ENCODE measurements around the gene ZSWIM8.

GRCh38 chr10:73812657-73813056, 27.3 kb downstream of the ZSWIM8 start:
- TF ChIP-seq, protein P1, sequence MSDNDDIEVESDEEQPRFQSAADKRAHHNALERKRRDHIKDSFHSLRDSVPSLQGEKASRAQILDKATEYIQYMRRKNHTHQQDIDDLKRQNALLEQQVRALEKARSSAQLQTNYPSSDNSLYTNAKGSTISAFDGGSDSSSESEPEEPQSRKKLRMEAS (CRISPR knock-in tag; IDR thresholded peaks at IDR 0.05): no peak
- TF ChIP-seq, protein P2, sequence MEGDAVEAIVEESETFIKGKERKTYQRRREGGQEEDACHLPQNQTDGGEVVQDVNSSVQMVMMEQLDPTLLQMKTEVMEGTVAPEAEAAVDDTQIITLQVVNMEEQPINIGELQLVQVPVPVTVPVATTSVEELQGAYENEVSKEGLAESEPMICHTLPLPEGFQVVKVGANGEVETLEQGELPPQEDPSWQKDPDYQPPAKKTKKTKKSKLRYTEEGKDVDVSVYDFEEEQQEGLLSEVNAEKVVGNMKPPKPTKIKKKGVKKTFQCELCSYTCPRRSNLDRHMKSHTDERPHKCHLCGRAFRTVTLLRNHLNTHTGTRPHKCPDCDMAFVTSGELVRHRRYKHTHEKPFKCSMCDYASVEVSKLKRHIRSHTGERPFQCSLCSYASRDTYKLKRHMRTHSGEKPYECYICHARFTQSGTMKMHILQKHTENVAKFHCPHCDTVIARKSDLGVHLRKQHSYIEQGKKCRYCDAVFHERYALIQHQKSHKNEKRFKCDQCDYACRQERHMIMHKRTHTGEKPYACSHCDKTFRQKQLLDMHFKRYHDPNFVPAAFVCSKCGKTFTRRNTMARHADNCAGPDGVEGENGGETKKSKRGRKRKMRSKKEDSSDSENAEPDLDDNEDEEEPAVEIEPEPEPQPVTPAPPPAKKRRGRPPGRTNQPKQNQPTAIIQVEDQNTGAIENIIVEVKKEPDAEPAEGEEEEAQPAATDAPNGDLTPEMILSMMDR (IDR thresholded peaks at IDR 0.05): no peak
- TF ChIP-seq ELF4 (CRISPR knock-in tag; IDR thresholded peaks at IDR 0.05; ENCODE audit: low read depth) (no peak), ZNF121 (CRISPR knock-in tag; IDR thresholded peaks at IDR 0.05) (no peak), NR3C1 (CRISPR knock-in tag; conservative IDR thresholded peaks at IDR 0.05; ENCODE audit: low read depth) (no peak)
- TF ChIP-seq, protein P3, sequence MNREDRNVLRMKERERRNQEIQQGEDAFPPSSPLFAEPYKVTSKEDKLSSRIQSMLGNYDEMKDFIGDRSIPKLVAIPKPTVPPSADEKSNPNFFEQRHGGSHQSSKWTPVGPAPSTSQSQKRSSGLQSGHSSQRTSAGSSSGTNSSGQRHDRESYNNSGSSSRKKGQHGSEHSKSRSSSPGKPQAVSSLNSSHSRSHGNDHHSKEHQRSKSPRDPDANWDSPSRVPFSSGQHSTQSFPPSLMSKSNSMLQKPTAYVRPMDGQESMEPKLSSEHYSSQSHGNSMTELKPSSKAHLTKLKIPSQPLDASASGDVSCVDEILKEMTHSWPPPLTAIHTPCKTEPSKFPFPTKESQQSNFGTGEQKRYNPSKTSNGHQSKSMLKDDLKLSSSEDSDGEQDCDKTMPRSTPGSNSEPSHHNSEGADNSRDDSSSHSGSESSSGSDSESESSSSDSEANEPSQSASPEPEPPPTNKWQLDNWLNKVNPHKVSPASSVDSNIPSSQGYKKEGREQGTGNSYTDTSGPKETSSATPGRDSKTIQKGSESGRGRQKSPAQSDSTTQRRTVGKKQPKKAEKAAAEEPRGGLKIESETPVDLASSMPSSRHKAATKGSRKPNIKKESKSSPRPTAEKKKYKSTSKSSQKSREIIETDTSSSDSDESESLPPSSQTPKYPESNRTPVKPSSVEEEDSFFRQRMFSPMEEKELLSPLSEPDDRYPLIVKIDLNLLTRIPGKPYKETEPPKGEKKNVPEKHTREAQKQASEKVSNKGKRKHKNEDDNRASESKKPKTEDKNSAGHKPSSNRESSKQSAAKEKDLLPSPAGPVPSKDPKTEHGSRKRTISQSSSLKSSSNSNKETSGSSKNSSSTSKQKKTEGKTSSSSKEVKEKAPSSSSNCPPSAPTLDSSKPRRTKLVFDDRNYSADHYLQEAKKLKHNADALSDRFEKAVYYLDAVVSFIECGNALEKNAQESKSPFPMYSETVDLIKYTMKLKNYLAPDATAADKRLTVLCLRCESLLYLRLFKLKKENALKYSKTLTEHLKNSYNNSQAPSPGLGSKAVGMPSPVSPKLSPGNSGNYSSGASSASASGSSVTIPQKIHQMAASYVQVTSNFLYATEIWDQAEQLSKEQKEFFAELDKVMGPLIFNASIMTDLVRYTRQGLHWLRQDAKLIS (CRISPR knock-in tag; IDR thresholded peaks at IDR 0.05; ENCODE audit: borderline replicate concordance): no peak

Measured in WTC11 (cell line).